Activated CD4-positive, alpha-beta T cell treated with anti-CD3 and anti-CD28 coated beads for 36 hours (primary cell): ENCODE measurements around the gene INPP5K. TPM values are rescaled to one million over a fixed set of nuclear protein-coding genes. Genes with fewer than 3 reads are reported as not detected.
"Not testable (repeated sequence)": the region's sequence is repeated elsewhere in the genome, so short reads cannot be mapped to it uniquely, and the experiment has no call there.

ENCODE experiments used
- ATAC-seq: fragments of 200-7000 bp; cut with Tn5 transposase; one replicate; pipeline ENCODE4 v1.10.0; 2021; ENCODE audit warnings: mild to moderate bottlenecking, moderate library complexity
- CTCF ChIA-PET: fragments of 350-600 bp; sonication (Branson Sonifier 250); formaldehyde crosslinking; loops from one replicate; lab custom pipeline; 2021; ENCODE audit warnings: antibody characterized with exemption; lab: Charles Lee
- POLR2A ChIA-PET: fragments of 350-600 bp; sonication (Branson Sonifier 250); formaldehyde crosslinking; loops from one replicate; lab custom pipeline; 2021; ENCODE audit warnings: antibody characterized with exemption, inconsistent platforms; lab: Charles Lee
- DNase-seq: peaks from one replicate; pipeline ENCODE4 v3.0.0-alpha.2; 2020
- H3K27ac Mint-ChIP-seq: one replicate; pipeline ENCODE4 v1.8.0; 2021; ENCODE audit warnings: mixed read lengths
- H3K27me3 Mint-ChIP-seq: one replicate; pipeline ENCODE4 v1.8.0; 2021; ENCODE audit warnings: mixed read lengths
- H3K36me3 Mint-ChIP-seq: one replicate; pipeline ENCODE4 v1.8.0; 2021; ENCODE audit warnings: low read depth, mixed read lengths
- H3K4me1 Mint-ChIP-seq: one replicate; pipeline ENCODE4 v1.8.0; 2021; ENCODE audit warnings: mixed read lengths
- H3K4me3 Mint-ChIP-seq: one replicate; pipeline ENCODE4 v1.8.0; 2021; ENCODE audit warnings: mild to moderate bottlenecking, moderate library complexity, mixed read lengths
- H3K9me3 Mint-ChIP-seq: one replicate; pipeline ENCODE4 v1.8.0; 2021; ENCODE audit warnings: low read depth, mixed read lengths
- intact Hi-C, 2 experiments: fragments of 100-400 bp; cut with DNase I in 1 of 2; cut with micrococcal nuclease in 1 of 2; formaldehyde crosslinking; loops; one replicate each; pipeline versions ENCODE4 v1.14.2 to v1.15.1; 2022 to 2024; cut with DNase I, micrococcal nuclease
- total RNA-seq, 2 experiments: library from RNA; stranded (reverse); gene quantifications; one replicate each; pipeline ENCODE4 v1.2.3, GENCODE V29; 2021

INPP5K gene
- total RNA-seq, 2 experiments from 2014 or later: 18.5 to 27.3 TPM

- intact Hi-C loops: no loop called here
- ChIA-PET CTCF (interaction anchor here (0.7 kb wide), 1 partner anchor 261 kb away, joined by 3 read pairs; no protein-coding TSS in a partner anchor), POLR2A (no interaction called here)
- H3K36me3 Mint-ChIP-seq: peaks cover 9% of the 10 kb centered on the region
- no peak overlapping the region for H3K4me3 Mint-ChIP-seq
- peaks cover 11% of the 10 kb centered on the region for H3K4me1 Mint-ChIP-seq
- H3K27ac Mint-ChIP-seq: no peak overlapping the region
- no peaks in the 10 kb centered on the region for H3K9me3 Mint-ChIP-seq
- H3K27me3 Mint-ChIP-seq: no peaks in the 10 kb centered on the region
- ATAC-seq (no peak), DNase-seq (no peak)
Measured at GRCh38 chr17:1521086-1521640, 4.8 kb upstream of the INPP5K start.

GRCh38 chr17:1519678-1520077, 3.3 kb upstream of the INPP5K start:
- Mint-ChIP-seq H3K4me1 (peaks cover 21% of the 10 kb centered on the region), H3K27me3 (no peaks in the 10 kb centered on the region), H3K4me3 (no peak overlapping the region), H3K27ac (no peak overlapping the region), H3K36me3 (peaks cover 7% of the 10 kb centered on the region), H3K9me3 (no peaks in the 10 kb centered on the region)
- ChIA-PET CTCF (interaction anchor here (0.8 to 5.0 kb wide), 3 partner anchors 13 to 54 kb away, joined by 4 to 26 read pairs (median 5); no protein-coding TSS in a partner anchor), POLR2A (no interaction called here)
- intact Hi-C loops: no loop called here
- ATAC-seq (no peak), DNase-seq (no peak)

GRCh38 chr17:1518410-1518809, 2.0 kb upstream of the INPP5K start:
- Mint-ChIP-seq H3K4me1 (peaks cover 28% of the 10 kb centered on the region), H3K4me3 (peak overlapping the region; percentile 85), H3K27ac (no peak overlapping the region), H3K27me3 (no peaks in the 10 kb centered on the region), H3K36me3 (peaks cover 7% of the 10 kb centered on the region), H3K9me3 (no peaks in the 10 kb centered on the region)
- CTCF ChIA-PET: interaction anchor here (1.4 to 5.0 kb wide), 3 partner anchors 14 to 153 kb away, joined by 4 to 26 read pairs (median 5); no protein-coding TSS in a partner anchor
- no peak for ATAC-seq
- POLR2A ChIA-PET: no interaction called here
- no peak for DNase-seq
- intact Hi-C loops: no loop called here

- H3K4me3 Mint-ChIP-seq: peak overlapping the region; percentile 85
- peak overlapping the region; percentile 81 for H3K27ac Mint-ChIP-seq
- H3K4me1 Mint-ChIP-seq: peaks cover 28% of the 10 kb centered on the region
- peaks cover 10% of the 10 kb centered on the region for H3K36me3 Mint-ChIP-seq
- H3K9me3 Mint-ChIP-seq: no peaks in the 10 kb centered on the region
- DNase-seq (peak; percentile 66), ATAC-seq (peak; percentile 8)
- intact Hi-C loops: loop anchor here (1.0 to 2.0 kb wide), 15 partner anchors 25 to 821 kb away; partner anchors contain the start of genes CRK (in 2 of the 2), PITPNA (in 1 of the 2), PRPF8 (in 1 of the 2) and RILP (in 1 of the 2)
- CTCF ChIA-PET: interaction anchor here (0.6 to 5.0 kb wide), 21 partner anchors 11 to 586 kb away, joined by 3 to 58 read pairs (median 4); no protein-coding TSS in a partner anchor
- POLR2A ChIA-PET: interaction anchor here (0.6 to 1.1 kb wide), 9 partner anchors 11 to 152 kb away, joined by 3 to 5 read pairs (median 3); no protein-coding TSS in a partner anchor
- H3K27me3 Mint-ChIP-seq: no peaks in the 10 kb centered on the region
Measured at GRCh38 chr17:1515640-1516387, 598 bp downstream of the INPP5K start.

- ATAC-seq (no peak), DNase-seq (no peak)
- Mint-ChIP-seq H3K27me3 (no peaks in the 10 kb centered on the region), H3K27ac (no peak overlapping the region), H3K4me3 (no peak overlapping the region), H3K36me3 (peaks cover 12% of the 10 kb centered on the region), H3K9me3 (no peaks in the 10 kb centered on the region), H3K4me1 (peaks cover 19% of the 10 kb centered on the region)
- POLR2A ChIA-PET: no interaction called here
- CTCF ChIA-PET: interaction anchor here (0.9 to 1.2 kb wide), 2 partner anchors 146 to 147 kb away, joined by 3 to 4 read pairs; no protein-coding TSS in a partner anchor
- intact Hi-C loops: no loop called here
Measured at GRCh38 chr17:1512351-1512750, 4.1 kb downstream of the INPP5K start.

- ChIA-PET CTCF (interaction anchor here (0.9 kb wide), 1 partner anchor 146 kb away, joined by 4 read pairs; no protein-coding TSS in a partner anchor), POLR2A (no interaction called here)
- intact Hi-C loops: no loop called here
Measured at GRCh38 chr17:1511756-1512321, 4.6 kb downstream of the INPP5K start.

GRCh38 chr17:1511290-1511689, 5.1 kb downstream of the INPP5K start:
- Mint-ChIP-seq H3K4me3 (no peak overlapping the region), H3K4me1 (peaks cover 19% of the 10 kb centered on the region), H3K27ac (no peak overlapping the region), H3K36me3 (peaks cover 18% of the 10 kb centered on the region), H3K27me3 (no peaks in the 10 kb centered on the region), H3K9me3 (no peaks in the 10 kb centered on the region)
- ChIA-PET POLR2A (no interaction called here), CTCF (interaction anchor here (1.0 kb wide), 1 partner anchor 19 kb away, joined by 3 read pairs; the partner anchor contains the start of gene MYO1C)
- intact Hi-C loops: no loop called here
- DNase-seq (no peak), ATAC-seq (no peak)

More at GRCh38 chr17:1511756-1512321, 4.6 kb downstream of the INPP5K start:
- peaks cover 16% of the 10 kb centered on the region for H3K36me3 Mint-ChIP-seq
- no peaks in the 10 kb centered on the region for H3K9me3 Mint-ChIP-seq
- no peak overlapping the region for H3K4me3 Mint-ChIP-seq
- peaks cover 19% of the 10 kb centered on the region for H3K4me1 Mint-ChIP-seq
- H3K27me3 Mint-ChIP-seq: no peaks in the 10 kb centered on the region
- ATAC-seq (no peak), DNase-seq (no peak)
- no peak overlapping the region for H3K27ac Mint-ChIP-seq

- POLR2A ChIA-PET: interaction anchor here (0.5 to 0.6 kb wide), 2 partner anchors 143 to 310 kb away, joined by 3 read pairs; no protein-coding TSS in a partner anchor
- Mint-ChIP-seq H3K27ac (no peak overlapping the region), H3K4me1 (peaks cover 7% of the 10 kb centered on the region), H3K9me3 (no peaks in the 10 kb centered on the region), H3K4me3 (no peak overlapping the region), H3K36me3 (peaks cover 18% of the 10 kb centered on the region), H3K27me3 (no peaks in the 10 kb centered on the region)
- ATAC-seq (no peak), DNase-seq (no peak)
- CTCF ChIA-PET: interaction anchor here (0.8 to 1.3 kb wide), 4 partner anchors 17 to 144 kb away, joined by 3 to 8 read pairs (median 4); partner anchors contain the start of gene MYO1C
- intact Hi-C loops: no loop called here
Measured at GRCh38 chr17:1509290-1509881, 7.0 kb downstream of the INPP5K start.

GRCh38 chr17:1508709-1509108, 7.7 kb downstream of the INPP5K start:
- H3K9me3 Mint-ChIP-seq, intact Hi-C loops, H3K4me1 Mint-ChIP-seq, H3K27me3 Mint-ChIP-seq, POLR2A ChIA-PET, DNase-seq, ATAC-seq, H3K4me3 Mint-ChIP-seq, H3K27ac Mint-ChIP-seq: not testable (repeated sequence)
- H3K36me3 Mint-ChIP-seq: peaks cover 18% of the 10 kb centered on the region
- CTCF ChIA-PET: interaction anchor here (0.9 kb wide), 1 partner anchor 62 kb away, joined by 3 read pairs; no protein-coding TSS in a partner anchor

GRCh38 chr17:1506649-1507267, 9.7 kb downstream of the INPP5K start:
- Mint-ChIP-seq H3K36me3 (peaks cover 12% of the 10 kb centered on the region), H3K27ac (no peak overlapping the region), H3K4me3 (no peak overlapping the region), H3K9me3 (no peaks in the 10 kb centered on the region), H3K27me3 (no peaks in the 10 kb centered on the region), H3K4me1 (peaks cover 2% of the 10 kb centered on the region)
- intact Hi-C loops: no loop called here
- DNase-seq (no peak), ATAC-seq (no peak)
- CTCF ChIA-PET: no interaction called here
- POLR2A ChIA-PET: no interaction called here
